Urothelium cell line (cell line): ENCODE measurements around the gene DNLZ.
"Not testable (repeated sequence)": the region's sequence is repeated elsewhere in the genome, so short reads cannot be mapped to it uniquely, and the experiment has no call there.

Source experiments
- DNase-seq: peaks from one replicate; pipeline ENCODE4 v3.0.0; 2011; ENCODE audit warnings: low spot score, mixed read lengths
- FAIRE-seq: peaks from 2 replicates; lab custom pipeline; 2011; peaks lifted over from hg19 to GRCh38; lab: Jason Lieb, UNC

DNLZ gene

GRCh38 chr9:136361754-136362449 is 1.6 kb downstream of the DNLZ start:
- FAIRE-seq (no peak), DNase-seq (no peak)

GRCh38 chr9:136361047-136361753 is 2.3 kb downstream of the DNLZ start:
- DNase-seq (no peak), FAIRE-seq (no peak)

GRCh38 chr9:136359774-136360718 is 3.5 kb downstream of the DNLZ start:
- no peak for FAIRE-seq

GRCh38 chr9:136358888-136359287 is 4.7 kb downstream of the DNLZ start:
- FAIRE-seq (no peak), DNase-seq (no peak)

More at GRCh38 chr9:136359774-136360718, 3.5 kb downstream of the DNLZ start:
- no peak for DNase-seq

- DNase-seq (no peak), FAIRE-seq (no peak)
These were observed 5.5 kb downstream of the DNLZ start for GRCh38 chr9:136358016-136358415.

- DNase-seq (no peak), FAIRE-seq (no peak)
These were observed 6.3 kb downstream of the DNLZ start for GRCh38 chr9:136357202-136357725.

GRCh38 chr9:136355616-136356557 is 7.7 kb downstream of the DNLZ start:
- FAIRE-seq (no peak), DNase-seq (no peak)

GRCh38 chr9:136354592-136355085 is 8.9 kb downstream of the DNLZ start:
- FAIRE-seq: peak; percentile 53
- peak; percentile 32 for DNase-seq

GRCh38 chr9:136353757-136354488 is 9.6 kb downstream of the DNLZ start:
- FAIRE-seq: no peak
- DNase-seq: no peak

GRCh38 chr9:136353088-136353487 is 10.5 kb downstream of the DNLZ start:
- no peak for DNase-seq
- no peak for FAIRE-seq

GRCh38 chr9:136352682-136353081 is 10.9 kb downstream of the DNLZ start:
- FAIRE-seq (no peak), DNase-seq (no peak)

- not testable (repeated sequence) for DNase-seq, FAIRE-seq
These were observed 11.7 kb downstream of the DNLZ start for GRCh38 chr9:136351868-136352267.

GRCh38 chr9:136351252-136351800 is 12.2 kb downstream of the DNLZ start:
- FAIRE-seq (no peak), DNase-seq (no peak)

- DNase-seq (no peak), FAIRE-seq (no peak)
These were observed 14.0 kb downstream of the DNLZ start for GRCh38 chr9:136349546-136349945.

GRCh38 chr9:136348691-136349090 is 14.9 kb downstream of the DNLZ start:
- no peak for FAIRE-seq
- DNase-seq: no peak

- no peak for DNase-seq
- no peak for FAIRE-seq
These were observed 15.9 kb downstream of the DNLZ start for GRCh38 chr9:136347472-136348256.

- DNase-seq (no peak), FAIRE-seq (no peak)
These were observed 16.5 kb downstream of the DNLZ start for GRCh38 chr9:136346927-136347465.

- DNase-seq (no peak), FAIRE-seq (no peak)
These were observed 17.4 kb downstream of the DNLZ start for GRCh38 chr9:136346157-136346481.
